GM19240 (cell line): ENCODE measurements around the gene PRR14L.
"Not testable (repeated sequence)": the region's sequence is repeated elsewhere in the genome, so short reads cannot be mapped to it uniquely, and the experiment has no call there.

Source experiments
- DNase-seq: peaks from one replicate; pipeline ENCODE4 v3.0.0; 2011; ENCODE audit warnings: low spot score; ENCODE audit not compliant: insufficient read length

PRR14L gene

GRCh38 chr22:31740314-31740713 is 9.6 kb downstream of the PRR14L start:
- not testable (repeated sequence) for DNase-seq

GRCh38 chr22:31739795-31740201 is 10.1 kb downstream of the PRR14L start:
- no peak for DNase-seq

- DNase-seq: no peak
Measured at GRCh38 chr22:31738566-31738965, 11.4 kb downstream of the PRR14L start.

- no peak for DNase-seq
Measured at GRCh38 chr22:31737932-31738331, 12.0 kb downstream of the PRR14L start.

GRCh38 chr22:31736458-31736857 is 13.5 kb downstream of the PRR14L start:
- no peak for DNase-seq

- no peak for DNase-seq
Measured at GRCh38 chr22:31734512-31734911, 15.4 kb downstream of the PRR14L start.

- no peak for DNase-seq
Measured at GRCh38 chr22:31733580-31734079, 16.3 kb downstream of the PRR14L start.

- no peak for DNase-seq
Measured at GRCh38 chr22:31732089-31732829, 17.7 kb downstream of the PRR14L start.

GRCh38 chr22:31730344-31730711 is 19.6 kb downstream of the PRR14L start:
- no peak for DNase-seq

GRCh38 chr22:31728857-31729256 is 21.1 kb downstream of the PRR14L start:
- DNase-seq: no peak

GRCh38 chr22:31726692-31727091 is 23.2 kb downstream of the PRR14L start:
- DNase-seq: no peak

- DNase-seq: no peak
Measured at GRCh38 chr22:31723723-31724122, 26.2 kb downstream of the PRR14L start.

- no peak for DNase-seq
Measured at GRCh38 chr22:31719850-31720471, 30.0 kb downstream of the PRR14L start.

- no peak for DNase-seq
Measured at GRCh38 chr22:31715147-31715778, 34.7 kb downstream of the PRR14L start.

GRCh38 chr22:31711226-31711625 is 38.7 kb downstream of the PRR14L start:
- DNase-seq: not testable (repeated sequence)

GRCh38 chr22:31707519-31707918 is 42.4 kb downstream of the PRR14L start:
- DNase-seq: no peak

GRCh38 chr22:31695423-31695822 is 54.5 kb downstream of the PRR14L start:
- no peak for DNase-seq

GRCh38 chr22:31694046-31694445 is 55.9 kb downstream of the PRR14L start:
- not testable (repeated sequence) for DNase-seq

- no peak for DNase-seq
Measured at GRCh38 chr22:31692186-31692886, 57.6 kb downstream of the PRR14L start.

- DNase-seq: no peak
Measured at GRCh38 chr22:31691408-31691807, 58.5 kb downstream of the PRR14L start.

- DNase-seq: no peak
Measured at GRCh38 chr22:31683181-31684105, 66.5 kb downstream of the PRR14L start.
